HUES48 (cell line): ENCODE results near the gene NR4A3.

Experiments used
- H3K27ac ChIP-seq: one replicate; pipeline ENCODE4 v1.7.0; 2013; ENCODE audit warnings: low read depth, low read length, inconsistent platforms
- H3K27me3 ChIP-seq: 2 replicates; pipeline ENCODE4 v1.6.1; 2013; ENCODE audit warnings: mild to moderate bottlenecking, low read length; ENCODE audit not compliant: control insufficient read depth, insufficient read depth
- H3K36me3 ChIP-seq: 2 replicates; pipeline ENCODE4 v1.6.1; 2013; ENCODE audit warnings: low read length; ENCODE audit not compliant: control insufficient read depth, insufficient read depth
- H3K4me1 ChIP-seq: 2 replicates; pipeline ENCODE4 v1.6.1; 2013; ENCODE audit warnings: mild to moderate bottlenecking, low read length; ENCODE audit not compliant: control insufficient read depth, insufficient read depth
- H3K4me3 ChIP-seq: 2 replicates; pipeline ENCODE4 v1.5.1; 2013; ENCODE audit warnings: mild to moderate bottlenecking, low read depth, low read length
- H3K9ac ChIP-seq: 2 replicates; pipeline ENCODE4 v1.6.1; 2013; ENCODE audit warnings: mild to moderate bottlenecking, low read depth, low read length, moderate library complexity
- H3K9me3 ChIP-seq: 2 replicates; pipeline ENCODE4 v1.6.1; 2013; ENCODE audit warnings: low read length; ENCODE audit not compliant: control insufficient read depth, insufficient read depth

Gene NR4A3

DNA sequence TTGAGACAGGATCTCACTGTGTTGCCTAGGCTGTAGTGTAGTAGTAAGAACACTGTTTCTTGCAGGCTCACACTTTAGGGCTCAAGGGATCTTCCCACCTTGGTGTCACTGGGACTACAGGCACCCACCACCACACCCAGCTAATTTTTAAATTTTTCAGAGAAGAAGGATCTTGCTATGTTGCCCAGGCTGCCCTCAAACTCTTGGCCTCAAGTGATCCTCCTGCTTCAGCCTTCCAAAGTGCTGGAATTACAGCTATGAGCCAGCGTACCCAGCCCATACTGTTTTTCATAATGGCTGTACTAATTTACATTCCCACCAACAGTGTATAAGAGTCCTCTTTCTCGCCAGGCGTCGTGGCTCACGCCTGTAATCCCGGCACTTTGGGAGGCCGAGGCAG is 89.9 kb downstream of the NR4A3 start:
- no peaks in the 10 kb centered on the region for H3K27me3 ChIP-seq
- H3K9ac ChIP-seq, result no peak overlapping the region
- H3K4me3 ChIP-seq, result no peak overlapping the region
- H3K27ac ChIP-seq, result no peak overlapping the region
- no peaks in the 10 kb centered on the region for H3K36me3 ChIP-seq
- peaks cover 24% of the 10 kb centered on the region for H3K4me1 ChIP-seq
- no peaks in the 10 kb centered on the region for H3K9me3 ChIP-seq
